Stomach (tissue), 9 donors: ENCODE results near the gene MINK1. TPM values are rescaled to one million over a fixed set of nuclear protein-coding genes. Genes with fewer than 3 reads are reported as not detected.
A peak's percentile ranks its signal among the peaks of the same experiment; 100 is the strongest.

Experiments
- DNase-seq, 2 donors: peaks; one replicate each; pipeline versions ENCODE4 v3.0.0 to v3.0.0-alpha.2; 2013 to 2019
- H3K27ac ChIP-seq, 5 donors: fragments of 200-600 bp in 4 of 5; sonication (generic) in 4 of 5; one replicate each; pipeline ENCODE4 v1.5.1; 2013 to 2019; ENCODE audit warnings: mild to moderate bottlenecking in 1 of 5, moderate library complexity in 1 of 5
- H3K27me3 ChIP-seq, 3 donors: fragments of 200-600 bp; sonication (generic); one replicate each; pipeline ENCODE4 v1.5.1; 2017 to 2019; ENCODE audit warnings: mixed run types in 1 of 3
- H3K36me3 ChIP-seq, 4 donors: fragments of 200-600 bp; sonication (generic); 1 replicate in 3 of 4; 2 replicates in 1 of 4; pipeline ENCODE4 v1.5.1; 2016 to 2019
- H3K4me1 ChIP-seq, 4 donors: fragments of 200-600 bp; sonication (generic); one replicate each; pipeline ENCODE4 v1.5.1; 2016 to 2019
- H3K4me3 ChIP-seq, 4 donors: fragments of 200-600 bp; sonication (generic) in 3 of 4; one replicate each; pipeline ENCODE4 v1.5.1; 2016 to 2019; ENCODE audit warnings: mild to moderate bottlenecking in 1 of 4
- H3K9me3 ChIP-seq, 4 donors: fragments of 200-600 bp; sonication (generic); one replicate each; pipeline ENCODE4 v1.5.1; 2016 to 2019
- EP300 ChIP-seq: sonication (generic); formaldehyde crosslinking; IDR thresholded peaks from one replicate; pipeline ENCODE4 v1.6.1; 2017; ENCODE audit warnings: antibody characterized with exemption
- POLR2A ChIP-seq, 4 donors: fragments of 450-650 bp; IDR thresholded peaks; one replicate each; pipeline ENCODE4 v1.6.1; 2016; ENCODE audit warnings: antibody characterized with exemption in 4 of 4, control low read depth in 2 of 4, mild to moderate bottlenecking in 1 of 4, moderate library complexity in 1 of 4
- POLR2AphosphoS5 ChIP-seq, 3 donors: sonication (generic); formaldehyde crosslinking; IDR thresholded peaks; one replicate each; pipeline ENCODE4 v1.6.1; 2016; ENCODE audit warnings: antibody characterized with exemption in 3 of 3
- WGBS, 5 donors: extraction: QIAGEN DNeasy Blood & Tissue Kit in 3 of 5; methylation state at CpG; one replicate each; pipeline versions ENCODE4 v1.1.5 to v1.1.7; 2013 to 2018; 5-methylcytosine and 5-hydroxymethylcytosine counted together
- intact Hi-C: fragments of 100-400 bp; cut with DNase I; formaldehyde crosslinking; loops from one replicate; pipeline ENCODE4 v1.15.1; 2023; ENCODE audit warnings: low total_unique reads
- polyA plus RNA-seq, 3 donors: library from polyadenylated mRNA; stranded (reverse); fragments of 200-250 nt; gene quantifications; one replicate each; pipeline ENCODE4 v1.2.3, GENCODE V29; 2013
- total RNA-seq, 5 donors: library from RNA; depleted of rRNA; stranded (reverse); fragments of >200 nt; gene quantifications; one replicate each; pipeline versions ENCODE4 v1.1.0 to v1.2.3, GENCODE V29; 2014 to 2016
- TF ChIP-seq, protein P1 (sequence below), 7 experiments: fragments of 450-650 bp in 4 of 7; fragments of 200-600 bp in 3 of 7; sonication (generic) in 3 of 7; IDR thresholded peaks; one replicate each; pipeline ENCODE4 v1.5.1; 2016 to 2019; ENCODE audit warnings: antibody characterized with exemption in 7 of 7, control low read depth in 2 of 7, mild to moderate bottlenecking in 1 of 7
- donor health status: healthy with polysubstance abuse.
- donor health status: Bipolar disorder and iron deficiency.
- donor health status: healthy.

Gene MINK1
- total and polyA plus RNA-seq, 8 donors, result 24.6 to 230 (median 49.4) TPM

DNA sequence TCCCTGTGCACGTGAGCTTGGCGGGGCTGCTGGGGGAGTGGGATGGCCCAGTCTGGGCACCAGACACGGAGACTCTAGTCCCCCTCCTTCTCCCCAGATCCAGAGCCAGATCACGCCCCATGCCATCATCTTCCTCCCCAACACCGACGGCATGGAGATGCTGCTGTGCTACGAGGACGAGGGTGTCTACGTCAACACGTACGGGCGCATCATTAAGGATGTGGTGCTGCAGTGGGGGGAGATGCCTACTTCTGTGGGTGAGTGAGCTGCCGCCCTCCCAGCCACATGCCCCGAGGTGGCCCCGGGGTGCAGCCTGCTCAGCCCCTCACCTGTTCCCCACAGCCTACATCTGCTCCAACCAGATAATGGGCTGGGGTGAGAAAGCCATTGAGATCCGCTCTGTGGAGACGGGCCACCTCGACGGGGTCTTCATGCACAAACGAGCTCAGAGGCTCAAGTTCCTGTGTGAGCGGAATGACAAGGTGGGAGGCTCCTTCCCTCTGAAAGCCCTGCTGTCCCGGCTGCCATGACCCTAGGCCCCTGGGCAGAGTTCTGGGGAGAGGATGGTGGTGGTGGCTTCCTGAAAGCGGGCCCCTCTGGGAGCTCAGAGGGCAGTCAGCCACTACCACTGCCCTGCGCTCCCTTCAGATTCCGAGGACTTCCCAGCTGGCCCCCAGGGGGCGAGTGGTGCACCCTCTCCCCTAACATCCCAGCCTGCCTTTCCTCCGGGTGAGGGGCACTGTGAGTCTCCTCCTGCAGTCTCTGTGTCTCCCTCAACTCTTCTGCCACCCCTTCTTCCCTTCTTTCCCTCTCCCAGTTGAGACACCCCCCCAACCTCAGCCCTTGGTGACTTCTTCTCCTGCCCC, 63.4 kb downstream of the MINK1 start:
- 88 to 92% (median 90%) methylated on average over 24 to 27 of the region's 27 CpGs for WGBS, 5 donors
- TF ChIP-seq, protein P1, sequence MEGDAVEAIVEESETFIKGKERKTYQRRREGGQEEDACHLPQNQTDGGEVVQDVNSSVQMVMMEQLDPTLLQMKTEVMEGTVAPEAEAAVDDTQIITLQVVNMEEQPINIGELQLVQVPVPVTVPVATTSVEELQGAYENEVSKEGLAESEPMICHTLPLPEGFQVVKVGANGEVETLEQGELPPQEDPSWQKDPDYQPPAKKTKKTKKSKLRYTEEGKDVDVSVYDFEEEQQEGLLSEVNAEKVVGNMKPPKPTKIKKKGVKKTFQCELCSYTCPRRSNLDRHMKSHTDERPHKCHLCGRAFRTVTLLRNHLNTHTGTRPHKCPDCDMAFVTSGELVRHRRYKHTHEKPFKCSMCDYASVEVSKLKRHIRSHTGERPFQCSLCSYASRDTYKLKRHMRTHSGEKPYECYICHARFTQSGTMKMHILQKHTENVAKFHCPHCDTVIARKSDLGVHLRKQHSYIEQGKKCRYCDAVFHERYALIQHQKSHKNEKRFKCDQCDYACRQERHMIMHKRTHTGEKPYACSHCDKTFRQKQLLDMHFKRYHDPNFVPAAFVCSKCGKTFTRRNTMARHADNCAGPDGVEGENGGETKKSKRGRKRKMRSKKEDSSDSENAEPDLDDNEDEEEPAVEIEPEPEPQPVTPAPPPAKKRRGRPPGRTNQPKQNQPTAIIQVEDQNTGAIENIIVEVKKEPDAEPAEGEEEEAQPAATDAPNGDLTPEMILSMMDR (IDR thresholded peaks at IDR 0.05), result no peak
- TF ChIP-seq POLR2A (IDR thresholded peaks at IDR 0.05) (no peak), POLR2AphosphoS5 (IDR thresholded peaks at IDR 0.05) (no peak), EP300 (no peak)
- Histone ChIP-seq H3K4me3 (no peak overlapping the region), H3K9me3 (no peaks in the 10 kb centered on the region), H3K4me1 (peaks cover 20 to 34% (median 28%) of the 10 kb centered on the region in 4 donors), H3K36me3 (peaks cover 53 to 62% (median 60%) of the 10 kb centered on the region in 4 donors), H3K27ac (no peak overlapping the region), H3K27me3 (peaks cover 0 to 33% (median 0%) of the 10 kb centered on the region in 3 donors)
- intact Hi-C loops, result loop anchor here (10.0 kb wide), 1 partner anchor 162 kb away; the partner anchor contains the start of genes CXCL16, MED11 and ZMYND15
- no peak for DNase-seq

DNA sequence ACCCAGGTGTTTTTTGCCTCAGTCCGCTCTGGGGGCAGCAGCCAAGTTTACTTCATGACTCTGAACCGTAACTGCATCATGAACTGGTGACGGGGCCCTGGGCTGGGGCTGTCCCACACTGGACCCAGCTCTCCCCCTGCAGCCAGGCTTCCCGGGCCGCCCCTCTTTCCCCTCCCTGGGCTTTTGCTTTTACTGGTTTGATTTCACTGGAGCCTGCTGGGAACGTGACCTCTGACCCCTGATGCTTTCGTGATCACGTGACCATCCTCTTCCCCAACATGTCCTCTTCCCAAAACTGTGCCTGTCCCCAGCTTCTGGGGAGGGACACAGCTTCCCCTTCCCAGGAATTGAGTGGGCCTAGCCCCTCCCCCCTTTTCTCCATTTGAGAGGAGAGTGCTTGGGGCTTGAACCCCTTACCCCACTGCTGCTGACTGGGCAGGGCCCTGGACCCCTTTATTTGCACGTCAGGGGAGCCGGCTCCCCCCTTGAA, 64.1 kb downstream of the MINK1 start:
- H3K36me3 ChIP-seq, result peaks cover 46 to 55% (median 54%) of the 10 kb centered on the region in 4 donors

GRCh38 chr17:4897785-4898184, 64.6 kb downstream of the MINK1 start:
- 84 to 89% (median 85%) methylated on average over 5 of the region's 5 CpGs for WGBS, 5 donors
- Histone ChIP-seq H3K27me3 (peaks cover 0 to 36% (median 0%) of the 10 kb centered on the region in 3 donors), H3K4me1 (peaks cover 20 to 43% (median 33%) of the 10 kb centered on the region in 4 donors), H3K4me3 (no peak overlapping the region), H3K9me3 (no peaks in the 10 kb centered on the region), H3K36me3 (peaks cover 41 to 50% (median 48%) of the 10 kb centered on the region in 4 donors), H3K27ac (no peak overlapping the region)
- DNase-seq, result no peak
- TF ChIP-seq POLR2A (IDR thresholded peaks at IDR 0.05), result no peak
- no peak for TF ChIP-seq EP300
- TF ChIP-seq, protein P1 (IDR thresholded peaks at IDR 0.05), result no peak
- no peak for TF ChIP-seq POLR2AphosphoS5 (IDR thresholded peaks at IDR 0.05)
- intact Hi-C loops, result loop anchor here (10.0 kb wide), 1 partner anchor 163 kb away; the partner anchor contains the start of genes CXCL16, MED11 and ZMYND15

More for the DNA sequence above, 64.1 kb downstream of the MINK1 start:
- WGBS, 5 donors, result 76 to 80% (median 78%) methylated on average over 10 of the region's 10 CpGs
- H3K27ac ChIP-seq, result no peak overlapping the region
- H3K4me3 ChIP-seq, result no peak overlapping the region
- no peaks in the 10 kb centered on the region for H3K9me3 ChIP-seq
- intact Hi-C loops, result loop anchor here (10.0 kb wide), 1 partner anchor 162 kb away; the partner anchor contains the start of genes CXCL16, MED11 and ZMYND15
- no peak for DNase-seq
- H3K27me3 ChIP-seq, result peaks cover 0 to 36% (median 0%) of the 10 kb centered on the region in 3 donors
- peaks cover 20 to 39% (median 31%) of the 10 kb centered on the region in 4 donors for H3K4me1 ChIP-seq
- no peak for TF ChIP-seq EP300
- TF ChIP-seq, protein P1 (IDR thresholded peaks at IDR 0.05), result no peak
- TF ChIP-seq POLR2A (IDR thresholded peaks at IDR 0.05), result no peak
- no peak for TF ChIP-seq POLR2AphosphoS5 (IDR thresholded peaks at IDR 0.05)

- Histone ChIP-seq H3K9me3 (no peaks in the 10 kb centered on the region), H3K4me3 (peak overlapping the region in 1 of 4 donors; percentile 51), H3K4me1 (peaks cover 20 to 49% (median 39%) of the 10 kb centered on the region in 4 donors), H3K27ac (peak overlapping the region in 1 of 5 donors; percentile 54), H3K27me3 (peaks cover 0 to 36% (median 0%) of the 10 kb centered on the region in 3 donors), H3K36me3 (peaks cover 36 to 44% (median 42%) of the 10 kb centered on the region in 4 donors)
- intact Hi-C loops, result loop anchor here (10.0 kb wide), 1 partner anchor 164 kb away; the partner anchor contains the start of genes CXCL16, MED11 and ZMYND15
- WGBS, 5 donors, result 57 to 72% (median 66%) methylated on average over 8 of the region's 8 CpGs
- TF ChIP-seq EP300 (no peak), POLR2A (IDR thresholded peaks at IDR 0.05) (no peak), POLR2AphosphoS5 (IDR thresholded peaks at IDR 0.05) (no peak)
- TF ChIP-seq, protein P1 (IDR thresholded peaks at IDR 0.05), result no peak
- DNase-seq, result no peak
Observed at GRCh38 chr17:4898351-4898750, 65.2 kb downstream of the MINK1 start.
